Sigmoid colon (tissue), 7 donors: ENCODE data around the gene HOXA6. TPM values are rescaled to one million over a fixed set of nuclear protein-coding genes. Genes with fewer than 3 reads are reported as not detected.

Experiments
- DNase-seq: peaks from one replicate; pipeline ENCODE4 v3.0.0-alpha.2; 2019
- H3K27ac ChIP-seq, 4 donors: fragments of 200-600 bp; sonication (generic); one replicate each; pipeline ENCODE4 v1.5.1; 2016 to 2019; ENCODE audit warnings: mild to moderate bottlenecking in 1 of 4
- H3K27me3 ChIP-seq, 3 donors: fragments of 200-600 bp; sonication (generic); one replicate each; pipeline ENCODE4 v1.5.1; 2019; ENCODE audit warnings: mild to moderate bottlenecking in 1 of 3
- H3K36me3 ChIP-seq, 4 donors: fragments of 200-600 bp; sonication (generic); one replicate each; pipeline ENCODE4 v1.5.1; 2016 to 2019
- H3K4me1 ChIP-seq, 4 donors: fragments of 200-600 bp; sonication (generic); one replicate each; pipeline ENCODE4 v1.5.1; 2017 to 2019
- H3K4me3 ChIP-seq, 4 donors: fragments of 200-600 bp; sonication (generic); one replicate each; pipeline ENCODE4 v1.5.1; 2017 to 2019; ENCODE audit warnings: mild to moderate bottlenecking in 2 of 4, moderate library complexity in 1 of 4
- H3K9me3 ChIP-seq, 4 donors: fragments of 200-600 bp in 3 of 4; sonication (generic) in 3 of 4; one replicate each; pipeline versions ENCODE4 v1.5.1 to v1.6.1; 2013 to 2019
- CTCF ChIP-seq, 4 experiments: fragments of 450-650 bp in 3 of 4; fragments of 200-600 bp in 1 of 4; IDR thresholded peaks; one replicate each; pipeline ENCODE4 v1.5.1; 2016 to 2019; ENCODE audit warnings: antibody characterized with exemption in 4 of 4, mild to moderate bottlenecking in 3 of 4, moderate library complexity in 2 of 4
- EP300 ChIP-seq, 4 donors: sonication (generic); formaldehyde crosslinking; IDR thresholded peaks; one replicate each; pipeline ENCODE4 v1.6.1; 2017; ENCODE audit warnings: antibody characterized with exemption in 4 of 4
- POLR2A ChIP-seq, 2 donors: fragments of 450-650 bp; IDR thresholded peaks; one replicate each; pipeline ENCODE4 v1.6.1; 2016; ENCODE audit warnings: antibody characterized with exemption in 2 of 2, mild to moderate bottlenecking in 2 of 2, moderate library complexity in 2 of 2
- POLR2AphosphoS5 ChIP-seq, 4 donors: sonication (generic); formaldehyde crosslinking; IDR thresholded peaks; one replicate each; pipeline ENCODE4 v1.6.1; 2017; ENCODE audit warnings: antibody characterized with exemption in 4 of 4
- WGBS, 2 donors: extraction: QIAGEN DNeasy Blood & Tissue Kit; methylation state at CpG; one replicate each; pipeline ENCODE4 v1.1.7; 2013; 5-methylcytosine and 5-hydroxymethylcytosine counted together
- intact Hi-C: fragments of 100-400 bp; cut with DNase I; formaldehyde crosslinking; loops from one replicate; pipeline ENCODE4 v1.15.1; 2023
- polyA plus RNA-seq, 3 donors: library from polyadenylated mRNA; stranded (reverse); fragments of 200-250 nt; gene quantifications; one replicate each; pipeline ENCODE4 v1.2.3, GENCODE V29; 2013
- total RNA-seq, 4 donors: library from RNA; depleted of rRNA; stranded (reverse); fragments of >200 nt; gene quantifications; one replicate each; pipeline ENCODE4 v1.1.0, GENCODE V29; 2016
- donor health status: healthy with polysubstance abuse.
- donor health status: Bipolar disorder and iron deficiency.
- donor health status: healthy.

Gene HOXA6
- total and polyA plus RNA-seq, 7 donors, result 1.6 to 10.0 (median 4.5) TPM; not detected in 1

- peak overlapping the region; percentile 47 to 85 (median 82) for H3K4me3 ChIP-seq
Measured at GRCh38 chr7:27172315-27172774, 24.8 kb upstream of the HOXA6 start.

GRCh38 chr7:27171637-27172314 lies 24.2 kb upstream of the HOXA6 start:
- Histone ChIP-seq H3K4me1 (peaks cover 0 to 39% (median 29%) of the 10 kb centered on the region in 4 donors), H3K36me3 (no peaks in the 10 kb centered on the region), H3K27ac (peak overlapping the region in 3 of 4 donors; percentile 97 to 98 (median 98)), H3K4me3 (peak overlapping the region; percentile 47 to 85 (median 82)), H3K9me3 (no peaks in the 10 kb centered on the region), H3K27me3 (no peaks in the 10 kb centered on the region)
- peak; percentile 66 for DNase-seq
- 1 to 6% methylated on average over 30 of the region's 30 CpGs for WGBS, 2 donors
- peak in 3 of 4 donors; percentile 19 to 41 (median 30) for TF ChIP-seq POLR2AphosphoS5 (IDR thresholded peaks at IDR 0.05)
- TF ChIP-seq CTCF (IDR thresholded peaks at IDR 0.05), result no peak
- intact Hi-C loops, result no loop called here

More at GRCh38 chr7:27172315-27172774, 24.8 kb upstream of the HOXA6 start:
- Histone ChIP-seq H3K27me3 (no peaks in the 10 kb centered on the region), H3K36me3 (no peaks in the 10 kb centered on the region), H3K27ac (peak overlapping the region in 3 of 4 donors; percentile 97 to 98 (median 98)), H3K9me3 (no peaks in the 10 kb centered on the region), H3K4me1 (peaks cover 0 to 34% (median 26%) of the 10 kb centered on the region in 4 donors)
- DNase-seq, result peak; percentile 75
- intact Hi-C loops, result no loop called here
- WGBS, 2 donors, result 2 to 7% methylated on average over 10 of the region's 10 CpGs
- TF ChIP-seq CTCF (IDR thresholded peaks at IDR 0.05) (no peak), POLR2A (IDR thresholded peaks at IDR 0.05) (no peak)

GRCh38 chr7:27171325-27171636 lies 23.7 kb upstream of the HOXA6 start:
- H3K27me3 ChIP-seq, result no peaks in the 10 kb centered on the region
- 5 to 11% methylated on average over 8 of the region's 8 CpGs for WGBS, 2 donors
- peak; percentile 71 for DNase-seq
- peak overlapping the region in 3 of 4 donors; percentile 97 to 98 (median 98) for H3K27ac ChIP-seq
- H3K4me1 ChIP-seq, result peaks cover 0 to 39% (median 27%) of the 10 kb centered on the region in 4 donors
- no peak for TF ChIP-seq EP300 (IDR thresholded peaks at IDR 0.05)
- no peak for TF ChIP-seq POLR2A (IDR thresholded peaks at IDR 0.05)
- TF ChIP-seq POLR2AphosphoS5 (IDR thresholded peaks at IDR 0.05), result no peak
- no peak for TF ChIP-seq CTCF (IDR thresholded peaks at IDR 0.05)
- no peaks in the 10 kb centered on the region for H3K9me3 ChIP-seq
- H3K4me3 ChIP-seq, result peak overlapping the region; percentile 47 to 85 (median 82)
- intact Hi-C loops, result no loop called here
- no peaks in the 10 kb centered on the region for H3K36me3 ChIP-seq

- no peak for DNase-seq
- intact Hi-C loops, result no loop called here
- no peaks in the 10 kb centered on the region for H3K9me3 ChIP-seq
- 4 to 22% methylated on average over 11 of the region's 11 CpGs for WGBS, 2 donors
- H3K27ac ChIP-seq, result peak overlapping the region in 3 of 4 donors; percentile 97 to 98 (median 98)
- H3K27me3 ChIP-seq, result no peaks in the 10 kb centered on the region
- H3K36me3 ChIP-seq, result no peaks in the 10 kb centered on the region
- peaks cover 0 to 40% (median 26%) of the 10 kb centered on the region in 4 donors for H3K4me1 ChIP-seq
- no peak for TF ChIP-seq POLR2AphosphoS5 (IDR thresholded peaks at IDR 0.05)
- no peak for TF ChIP-seq CTCF (IDR thresholded peaks at IDR 0.05)
- no peak for TF ChIP-seq EP300 (IDR thresholded peaks at IDR 0.05)
- TF ChIP-seq POLR2A (IDR thresholded peaks at IDR 0.05), result no peak
- H3K4me3 ChIP-seq, result peak overlapping the region; percentile 47 to 85 (median 82)
Measured at GRCh38 chr7:27170426-27171324, 23.1 kb upstream of the HOXA6 start.
